Nephron (organoid): ENCODE results near the gene TSPAN11.

Experiments
- H3K27ac Mint-ChIP-seq, 3 experiments: 2 replicates each; pipeline ENCODE4 v1.8.0; 2020; ENCODE audit warnings: mixed read lengths in 3 of 3, mild to moderate bottlenecking in 2 of 3, moderate library complexity in 1 of 3
- H3K27me3 Mint-ChIP-seq: 2 replicates; pipeline ENCODE4 v1.8.0; 2021; ENCODE audit warnings: low read depth, mild to moderate bottlenecking, moderate library complexity, mixed read lengths
- H3K36me3 Mint-ChIP-seq: 2 replicates; pipeline ENCODE4 v1.8.0; 2020; ENCODE audit warnings: low read depth, mixed read lengths
- H3K4me1 Mint-ChIP-seq: 2 replicates; pipeline ENCODE4 v1.8.0; 2020; ENCODE audit warnings: mixed read lengths
- H3K4me3 Mint-ChIP-seq, 3 experiments: 2 replicates each; pipeline ENCODE4 v1.8.0; 2020; ENCODE audit warnings: mild to moderate bottlenecking in 3 of 3, mixed read lengths in 3 of 3, moderate library complexity in 2 of 3
- H3K9me3 Mint-ChIP-seq: 2 replicates; pipeline ENCODE4 v1.8.0; 2020; ENCODE audit warnings: mixed read lengths
- TF ChIP-seq, protein P1 (sequence below), 3 experiments: fragments of 200-600 bp; sonication (generic); IDR thresholded peaks; one replicate each; pipeline ENCODE4 v1.5.0; 2021; ENCODE audit warnings: antibody characterized with exemption in 3 of 3; ENCODE audit not compliant: unreplicated experiment in 3 of 3

TSPAN11 gene

DNA sequence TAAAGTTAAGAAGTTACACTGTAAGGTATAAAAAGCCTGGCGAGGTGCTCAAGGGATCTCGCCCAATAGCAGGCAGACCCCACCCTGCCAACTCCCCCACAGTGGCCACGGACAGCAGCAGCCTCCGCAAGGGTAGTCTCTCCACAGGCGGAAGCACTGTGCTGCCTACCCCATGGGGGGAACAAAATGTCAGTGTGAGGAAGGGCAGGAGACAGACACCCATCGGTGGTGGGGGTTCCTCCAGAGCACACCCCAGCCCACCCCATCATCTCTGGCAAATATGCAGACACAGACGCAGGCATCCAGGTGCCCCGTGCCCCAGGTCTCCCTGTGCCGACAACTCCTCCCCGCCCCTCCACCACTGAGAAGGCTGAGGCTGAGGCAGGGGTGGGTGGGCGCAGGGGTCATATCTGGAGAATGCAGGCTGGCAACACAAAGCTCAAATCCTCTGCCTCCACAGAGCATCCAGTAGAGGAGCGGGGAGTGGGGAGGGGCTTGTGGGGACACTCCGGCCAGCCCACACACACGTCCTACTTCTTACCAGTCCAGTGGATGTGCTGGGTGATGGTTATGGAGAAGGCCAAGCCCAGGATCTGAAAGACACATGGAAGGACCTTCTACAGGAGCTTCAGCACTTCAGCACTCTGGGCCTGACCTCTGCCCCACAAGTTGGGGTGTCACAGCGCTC lies 78.9 kb downstream of the TSPAN11 start:
- TF ChIP-seq, protein P1, sequence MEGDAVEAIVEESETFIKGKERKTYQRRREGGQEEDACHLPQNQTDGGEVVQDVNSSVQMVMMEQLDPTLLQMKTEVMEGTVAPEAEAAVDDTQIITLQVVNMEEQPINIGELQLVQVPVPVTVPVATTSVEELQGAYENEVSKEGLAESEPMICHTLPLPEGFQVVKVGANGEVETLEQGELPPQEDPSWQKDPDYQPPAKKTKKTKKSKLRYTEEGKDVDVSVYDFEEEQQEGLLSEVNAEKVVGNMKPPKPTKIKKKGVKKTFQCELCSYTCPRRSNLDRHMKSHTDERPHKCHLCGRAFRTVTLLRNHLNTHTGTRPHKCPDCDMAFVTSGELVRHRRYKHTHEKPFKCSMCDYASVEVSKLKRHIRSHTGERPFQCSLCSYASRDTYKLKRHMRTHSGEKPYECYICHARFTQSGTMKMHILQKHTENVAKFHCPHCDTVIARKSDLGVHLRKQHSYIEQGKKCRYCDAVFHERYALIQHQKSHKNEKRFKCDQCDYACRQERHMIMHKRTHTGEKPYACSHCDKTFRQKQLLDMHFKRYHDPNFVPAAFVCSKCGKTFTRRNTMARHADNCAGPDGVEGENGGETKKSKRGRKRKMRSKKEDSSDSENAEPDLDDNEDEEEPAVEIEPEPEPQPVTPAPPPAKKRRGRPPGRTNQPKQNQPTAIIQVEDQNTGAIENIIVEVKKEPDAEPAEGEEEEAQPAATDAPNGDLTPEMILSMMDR (IDR thresholded peaks at IDR 0.05; ENCODE audit: unreplicated experiment in 3 of 3): no peak
- Mint-ChIP-seq H3K27ac (no peak overlapping the region), H3K36me3 (no peaks in the 10 kb centered on the region), H3K27me3 (no peaks in the 10 kb centered on the region), H3K4me3 (no peak overlapping the region), H3K9me3 (no peaks in the 10 kb centered on the region), H3K4me1 (peaks cover 5% of the 10 kb centered on the region)

DNA sequence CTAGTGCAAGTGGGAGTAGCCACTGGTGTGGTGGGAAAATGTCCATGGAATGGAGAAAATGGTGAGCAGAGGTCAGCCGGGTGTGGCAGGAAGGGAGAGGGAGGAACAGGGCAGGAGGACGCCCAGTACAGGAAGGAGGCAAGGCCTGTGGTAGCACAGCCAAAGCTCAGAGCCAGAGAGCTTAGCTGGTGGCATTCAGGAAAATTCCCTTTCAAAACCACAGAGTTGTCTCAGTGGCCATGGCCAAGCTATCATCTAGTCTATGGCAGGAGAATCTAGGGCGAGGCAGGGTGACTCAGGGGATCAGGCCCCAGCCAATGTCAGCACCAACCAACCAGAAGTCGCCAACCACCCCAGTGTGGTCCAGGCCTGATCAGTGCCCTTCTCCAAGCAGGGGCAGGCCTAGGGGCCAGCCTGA lies 79.4 kb downstream of the TSPAN11 start:
- H3K4me3 Mint-ChIP-seq: no peak overlapping the region
- H3K9me3 Mint-ChIP-seq: no peaks in the 10 kb centered on the region
- peaks cover 5% of the 10 kb centered on the region for H3K4me1 Mint-ChIP-seq
- no peak overlapping the region for H3K27ac Mint-ChIP-seq
- no peaks in the 10 kb centered on the region for H3K36me3 Mint-ChIP-seq
- TF ChIP-seq, protein P1 (IDR thresholded peaks at IDR 0.05; ENCODE audit: unreplicated experiment in 3 of 3): no peak
- H3K27me3 Mint-ChIP-seq: no peaks in the 10 kb centered on the region

DNA sequence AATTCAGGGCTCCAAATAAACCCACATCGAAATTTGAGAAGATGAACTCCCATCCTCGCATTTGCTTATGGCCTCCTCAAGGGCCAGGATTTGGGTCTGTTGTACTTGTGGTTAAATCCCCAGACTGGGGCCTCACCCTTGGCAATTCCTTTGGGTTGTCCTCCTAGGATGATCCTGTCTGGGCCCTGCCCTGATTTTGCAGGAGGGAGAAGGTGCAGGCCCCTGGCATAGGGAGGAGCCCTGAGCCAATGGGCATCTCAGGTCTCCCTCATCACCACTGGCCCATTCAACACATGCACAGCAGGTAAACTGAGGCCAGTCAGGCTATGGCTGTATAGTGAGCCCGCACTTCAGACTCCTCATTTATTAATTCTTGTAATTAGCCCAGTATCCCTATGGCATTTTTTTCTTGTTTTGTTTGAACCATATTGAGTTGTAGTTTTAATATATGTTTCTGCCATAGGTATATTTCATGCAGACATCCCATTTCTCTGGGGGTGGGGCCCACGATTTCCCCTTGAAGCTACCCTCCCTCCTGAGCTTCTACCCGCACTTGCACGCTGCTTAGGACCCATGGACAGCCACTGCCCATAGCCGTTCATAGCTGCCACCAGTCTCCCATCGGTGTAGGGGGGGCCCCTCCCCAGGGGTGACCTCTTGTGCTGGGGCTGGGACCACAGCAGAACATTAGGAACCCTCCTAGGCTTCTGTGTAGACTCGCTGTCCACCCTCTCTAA lies 80.0 kb downstream of the TSPAN11 start:
- Mint-ChIP-seq H3K27me3 (no peaks in the 10 kb centered on the region), H3K9me3 (no peaks in the 10 kb centered on the region), H3K4me1 (peaks cover 5% of the 10 kb centered on the region), H3K27ac (no peak overlapping the region), H3K36me3 (no peaks in the 10 kb centered on the region), H3K4me3 (no peak overlapping the region)
- TF ChIP-seq, protein P1 (IDR thresholded peaks at IDR 0.05; ENCODE audit: unreplicated experiment in 3 of 3): no peak

DNA sequence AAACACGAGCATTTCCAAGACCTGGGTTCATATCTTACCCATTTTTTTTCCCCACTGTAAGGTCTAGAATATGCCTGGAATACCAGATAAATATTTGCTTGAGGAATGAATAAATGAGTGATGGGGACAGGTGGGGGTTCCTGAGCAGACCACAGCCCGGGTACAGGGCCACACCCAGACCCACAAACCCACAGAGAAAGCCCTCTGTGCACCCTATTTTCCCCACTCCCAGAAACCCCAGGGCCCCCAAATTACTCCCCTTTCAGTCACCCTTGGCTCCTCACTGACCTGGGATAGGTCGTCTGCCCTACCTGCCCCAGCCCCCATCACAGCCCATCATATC lies 80.6 kb downstream of the TSPAN11 start:
- peaks cover 5% of the 10 kb centered on the region for H3K4me1 Mint-ChIP-seq
- no peak overlapping the region for H3K4me3 Mint-ChIP-seq
- TF ChIP-seq, protein P1 (IDR thresholded peaks at IDR 0.05; ENCODE audit: unreplicated experiment in 3 of 3): no peak
- no peaks in the 10 kb centered on the region for H3K27me3 Mint-ChIP-seq
- no peaks in the 10 kb centered on the region for H3K36me3 Mint-ChIP-seq
- no peak overlapping the region for H3K27ac Mint-ChIP-seq
- H3K9me3 Mint-ChIP-seq: no peaks in the 10 kb centered on the region

DNA sequence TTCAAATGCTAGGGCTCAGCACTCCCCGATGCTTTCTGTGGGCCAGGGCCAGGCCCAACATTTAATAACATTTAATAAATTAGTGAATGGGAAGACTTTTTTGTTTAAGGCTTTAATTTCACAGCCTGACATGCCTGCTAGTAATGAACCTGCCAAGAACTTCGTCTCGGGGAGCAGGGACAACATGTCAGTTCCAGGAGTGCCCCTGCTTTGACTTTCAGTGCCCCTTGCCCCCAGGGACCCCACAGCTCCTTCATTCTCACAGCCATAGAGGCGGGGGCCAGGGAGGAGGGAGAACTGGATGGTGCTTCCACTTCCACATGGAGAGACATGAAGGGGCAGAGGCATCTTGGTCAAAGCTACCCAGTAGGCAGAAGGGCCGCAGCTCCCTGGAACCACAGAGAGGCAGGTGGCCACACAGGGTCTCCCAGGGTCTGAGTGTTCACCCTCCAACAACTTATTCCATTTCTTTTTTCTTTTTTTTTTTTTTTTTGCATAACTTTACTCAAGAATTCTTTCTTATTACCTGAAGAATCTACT lies 81.2 kb downstream of the TSPAN11 start:
- TF ChIP-seq, protein P1 (IDR thresholded peaks at IDR 0.05; ENCODE audit: unreplicated experiment in 3 of 3): no peak
- peaks cover 5% of the 10 kb centered on the region for H3K4me1 Mint-ChIP-seq
- H3K27me3 Mint-ChIP-seq: no peaks in the 10 kb centered on the region
- no peaks in the 10 kb centered on the region for H3K36me3 Mint-ChIP-seq
- no peak overlapping the region for H3K27ac Mint-ChIP-seq
- H3K4me3 Mint-ChIP-seq: no peak overlapping the region
- no peaks in the 10 kb centered on the region for H3K9me3 Mint-ChIP-seq
